ENCODE data around the gene FBLN1. TPM values are rescaled to one million over a fixed set of nuclear protein-coding genes. Genes with fewer than 3 reads are reported as not detected.
"Not testable (repeated sequence)": the region's sequence is repeated elsewhere in the genome, so short reads cannot be mapped to it uniquely, and the experiment has no call there.

FBLN1 gene
- total RNA-seq, result not detected in 2 replicates

- Mint-ChIP-seq H3K4me3 (no peak within 1 kb of the TSS), H3K27me3 (peaks cover 35% of the 10 kb centered on the region), H3K27ac (no peak within 1 kb of the TSS), H3K36me3 (ENCODE audit: low read depth) (no peaks in the 10 kb centered on the region), H3K4me1 (no peaks in the 10 kb centered on the region), H3K9me3 (no peaks in the 10 kb centered on the region)
- intact Hi-C loops (cut with micrococcal nuclease), result no loop called here
- no peak for DNase-seq
Measured at GRCh38 chr22:45502215-45503049, at the start of gene FBLN1. Gene FBLN1 (plus strand): TSS chr22:45502883. CDS start chr22:45502986, 103 bp downstream.

GRCh38 chr22:45453764-45454163 lies 48.9 kb upstream of the FBLN1 start:
- no peaks in the 10 kb centered on the region for H3K36me3 Mint-ChIP-seq (ENCODE audit: low read depth)
- DNase-seq, result no peak
- H3K4me1 Mint-ChIP-seq, result no peaks in the 10 kb centered on the region
- H3K27ac Mint-ChIP-seq, result no peak overlapping the region
- no peak overlapping the region for H3K4me3 Mint-ChIP-seq
- intact Hi-C loops (cut with micrococcal nuclease), result no loop called here
- peaks cover 2% of the 10 kb centered on the region for H3K27me3 Mint-ChIP-seq
- no peaks in the 10 kb centered on the region for H3K9me3 Mint-ChIP-seq

GRCh38 chr22:45454275-45454674 lies 48.4 kb upstream of the FBLN1 start:
- no peak for DNase-seq
- H3K9me3 Mint-ChIP-seq, result no peaks in the 10 kb centered on the region
- peaks cover 2% of the 10 kb centered on the region for H3K27me3 Mint-ChIP-seq
- intact Hi-C loops (cut with micrococcal nuclease), result no loop called here
- H3K4me3 Mint-ChIP-seq, result no peak overlapping the region
- no peaks in the 10 kb centered on the region for H3K4me1 Mint-ChIP-seq
- no peak overlapping the region for H3K27ac Mint-ChIP-seq
- H3K36me3 Mint-ChIP-seq (ENCODE audit: low read depth), result no peaks in the 10 kb centered on the region

- intact Hi-C loops (cut with micrococcal nuclease), result no loop called here
- Mint-ChIP-seq H3K4me1 (no peaks in the 10 kb centered on the region), H3K27ac (no peak overlapping the region), H3K9me3 (no peaks in the 10 kb centered on the region), H3K4me3 (no peak overlapping the region), H3K36me3 (ENCODE audit: low read depth) (no peaks in the 10 kb centered on the region), H3K27me3 (peaks cover 2% of the 10 kb centered on the region)
- no peak for DNase-seq
Measured at GRCh38 chr22:45455212-45455611, 47.5 kb upstream of the FBLN1 start.

- Mint-ChIP-seq H3K27ac (no peak overlapping the region), H3K9me3 (no peaks in the 10 kb centered on the region), H3K4me1 (no peaks in the 10 kb centered on the region), H3K4me3 (no peak overlapping the region), H3K27me3 (peaks cover 2% of the 10 kb centered on the region), H3K36me3 (ENCODE audit: low read depth) (no peaks in the 10 kb centered on the region)
- intact Hi-C loops (cut with micrococcal nuclease), result no loop called here
- DNase-seq, result no peak
Measured at GRCh38 chr22:45455621-45456020, 47.1 kb upstream of the FBLN1 start.

GRCh38 chr22:45456811-45457210 lies 45.9 kb upstream of the FBLN1 start:
- Mint-ChIP-seq H3K27ac (no peak overlapping the region), H3K36me3 (ENCODE audit: low read depth) (no peaks in the 10 kb centered on the region), H3K9me3 (no peaks in the 10 kb centered on the region), H3K4me3 (no peak overlapping the region), H3K27me3 (peaks cover 2% of the 10 kb centered on the region), H3K4me1 (no peaks in the 10 kb centered on the region)
- intact Hi-C loops (cut with micrococcal nuclease), result no loop called here
- DNase-seq, result no peak

- Mint-ChIP-seq H3K36me3 (ENCODE audit: low read depth) (no peaks in the 10 kb centered on the region), H3K27ac (no peak overlapping the region), H3K9me3 (no peaks in the 10 kb centered on the region), H3K4me1 (no peaks in the 10 kb centered on the region), H3K27me3 (no peaks in the 10 kb centered on the region), H3K4me3 (no peak overlapping the region)
- intact Hi-C loops (cut with micrococcal nuclease), result no loop called here
- no peak for DNase-seq
Measured at GRCh38 chr22:45458532-45458931, 44.2 kb upstream of the FBLN1 start.

- DNase-seq, result no peak
- no peak overlapping the region for H3K4me3 Mint-ChIP-seq
- H3K9me3 Mint-ChIP-seq, result peaks cover 1% of the 10 kb centered on the region
- H3K4me1 Mint-ChIP-seq, result no peaks in the 10 kb centered on the region
- intact Hi-C loops (cut with micrococcal nuclease), result no loop called here
- H3K36me3 Mint-ChIP-seq (ENCODE audit: low read depth), result no peaks in the 10 kb centered on the region
- no peak overlapping the region for H3K27ac Mint-ChIP-seq
- H3K27me3 Mint-ChIP-seq, result peaks cover under 1% of the 10 kb centered on the region
Measured at GRCh38 chr22:45459235-45459634, 43.4 kb upstream of the FBLN1 start.

- H3K36me3 Mint-ChIP-seq (ENCODE audit: low read depth), result no peaks in the 10 kb centered on the region
- peaks cover 6% of the 10 kb centered on the region for H3K27me3 Mint-ChIP-seq
- DNase-seq, result no peak
- no peak overlapping the region for H3K27ac Mint-ChIP-seq
- intact Hi-C loops (cut with micrococcal nuclease), result no loop called here
- H3K4me1 Mint-ChIP-seq, result no peaks in the 10 kb centered on the region
- H3K9me3 Mint-ChIP-seq, result peaks cover 5% of the 10 kb centered on the region
- H3K4me3 Mint-ChIP-seq, result no peak overlapping the region
Measured at GRCh38 chr22:45460288-45461109, 42.2 kb upstream of the FBLN1 start.

- Mint-ChIP-seq H3K4me3 (no peak overlapping the region), H3K27ac (no peak overlapping the region), H3K4me1 (no peaks in the 10 kb centered on the region), H3K36me3 (ENCODE audit: low read depth) (no peaks in the 10 kb centered on the region), H3K27me3 (peaks cover 10% of the 10 kb centered on the region), H3K9me3 (peaks cover 5% of the 10 kb centered on the region)
- intact Hi-C loops (cut with micrococcal nuclease), result no loop called here
- DNase-seq, result no peak
Measured at GRCh38 chr22:45462034-45462655, 40.5 kb upstream of the FBLN1 start.

- H3K27me3 Mint-ChIP-seq; H3K27ac Mint-ChIP-seq; H3K4me3 Mint-ChIP-seq; intact Hi-C loops (cut with micrococcal nuclease); H3K36me3 Mint-ChIP-seq (ENCODE audit: low read depth); H3K9me3 Mint-ChIP-seq; DNase-seq; H3K4me1 Mint-ChIP-seq: not testable (repeated sequence)
Measured at GRCh38 chr22:45463691-45464090, 39.0 kb upstream of the FBLN1 start.

GRCh38 chr22:45465633-45466032 lies 37.0 kb upstream of the FBLN1 start:
- H3K4me3 Mint-ChIP-seq, result no peak overlapping the region
- intact Hi-C loops (cut with micrococcal nuclease), result no loop called here
- peaks cover 10% of the 10 kb centered on the region for H3K27me3 Mint-ChIP-seq
- no peak for DNase-seq
- no peaks in the 10 kb centered on the region for H3K36me3 Mint-ChIP-seq (ENCODE audit: low read depth)
- H3K27ac Mint-ChIP-seq, result no peak overlapping the region
- peaks cover 5% of the 10 kb centered on the region for H3K9me3 Mint-ChIP-seq
- H3K4me1 Mint-ChIP-seq, result no peaks in the 10 kb centered on the region

- intact Hi-C loops (cut with micrococcal nuclease), result no loop called here
- no peak for DNase-seq
- H3K4me3 Mint-ChIP-seq, result no peak overlapping the region
- H3K27ac Mint-ChIP-seq, result no peak overlapping the region
- peaks cover 10% of the 10 kb centered on the region for H3K27me3 Mint-ChIP-seq
- H3K9me3 Mint-ChIP-seq, result peaks cover 5% of the 10 kb centered on the region
- H3K4me1 Mint-ChIP-seq, result no peaks in the 10 kb centered on the region
- H3K36me3 Mint-ChIP-seq (ENCODE audit: low read depth), result no peaks in the 10 kb centered on the region
Measured at GRCh38 chr22:45468872-45469271, 33.8 kb upstream of the FBLN1 start.
